Occipital lobe (tissue), 2 donors: Measurements from ENCODE around the gene C1QTNF5. TPM values are rescaled to one million over a fixed set of nuclear protein-coding genes. Genes with fewer than 3 reads are reported as not detected.

Experiments
- DNase-seq: peaks from one replicate; lab custom pipeline; 2025; lab: John Stamatoyannopoulos, UW
- total RNA-seq: library from RNA; depleted of rRNA; stranded (reverse); fragments of >200 nt; gene quantifications from one replicate; pipeline ENCODE4 v1.2.3, GENCODE V29; 2014

The C1QTNF5 gene
- total RNA-seq, 1 donor from 2014 or later: 4.2 TPM

- DNase-seq: peak; percentile 69
These were observed 2.3 kb downstream of the C1QTNF5 start for GRCh38 chr11:119338318-119338890.

GRCh38 chr11:119337581-119338317 lies 2.9 kb downstream of the C1QTNF5 start:
- no peak for DNase-seq

- no peak for DNase-seq
These were observed 3.8 kb downstream of the C1QTNF5 start for GRCh38 chr11:119336744-119337469.

GRCh38 chr11:119335655-119336543 lies 4.8 kb downstream of the C1QTNF5 start:
- no peak for DNase-seq

GRCh38 chr11:119335091-119335654 lies 5.5 kb downstream of the C1QTNF5 start:
- no peak for DNase-seq

- DNase-seq: peak; percentile 93
These were observed 6.3 kb downstream of the C1QTNF5 start, which contains the start of gene RNF26 for GRCh38 chr11:119334174-119334930. TSS of gene RNF26 (plus strand) at chr11:119334527. CDS start at chr11:119335123, 596 bp downstream.

- DNase-seq: no peak
These were observed 8.4 kb downstream of the C1QTNF5 start for GRCh38 chr11:119332111-119332765.

GRCh38 chr11:119330237-119330636 lies 10.4 kb downstream of the C1QTNF5 start:
- no peak for DNase-seq

GRCh38 chr11:119329320-119329719 lies 11.4 kb downstream of the C1QTNF5 start:
- DNase-seq: no peak

- DNase-seq: no peak
These were observed 16.5 kb downstream of the C1QTNF5 start for GRCh38 chr11:119324189-119324588.

- DNase-seq: no peak
These were observed 17.1 kb downstream of the C1QTNF5 start for GRCh38 chr11:119323532-119324033.

- DNase-seq: no peak
These were observed 17.7 kb downstream of the C1QTNF5 start for GRCh38 chr11:119322921-119323531.

- DNase-seq: no peak
These were observed 18.3 kb downstream of the C1QTNF5 start for GRCh38 chr11:119322360-119322739.

GRCh38 chr11:119320776-119321524 lies 19.7 kb downstream of the C1QTNF5 start:
- no peak for DNase-seq

- no peak for DNase-seq
These were observed 20.4 kb downstream of the C1QTNF5 start for GRCh38 chr11:119320240-119320775.

- no peak for DNase-seq
These were observed 20.9 kb downstream of the C1QTNF5 start for GRCh38 chr11:119319700-119320239.

GRCh38 chr11:119319136-119319699 lies 21.5 kb downstream of the C1QTNF5 start:
- no peak for DNase-seq
